ENCODE results near the gene ACTR1B.

DNA sequence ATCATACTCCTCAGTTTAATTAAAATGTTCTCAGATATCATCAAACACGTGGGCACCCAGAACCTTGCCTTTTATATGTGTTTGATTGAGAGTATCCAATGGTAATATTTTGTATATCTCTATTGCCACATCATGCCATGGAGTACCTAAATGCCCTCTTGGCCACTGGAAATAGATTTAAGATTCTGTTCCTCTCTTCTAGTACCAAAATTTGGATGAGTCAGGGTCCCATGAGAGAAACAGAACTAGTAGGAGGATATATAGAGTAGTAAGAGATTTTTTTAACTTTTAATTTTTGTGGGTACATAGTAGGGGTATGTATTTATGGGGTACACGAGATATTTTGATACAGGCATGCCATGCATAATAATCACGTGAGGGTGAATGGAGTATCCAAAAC lies 39.9 kb upstream of the ACTR1B start:
- TF ChIP-seq, protein P1, sequence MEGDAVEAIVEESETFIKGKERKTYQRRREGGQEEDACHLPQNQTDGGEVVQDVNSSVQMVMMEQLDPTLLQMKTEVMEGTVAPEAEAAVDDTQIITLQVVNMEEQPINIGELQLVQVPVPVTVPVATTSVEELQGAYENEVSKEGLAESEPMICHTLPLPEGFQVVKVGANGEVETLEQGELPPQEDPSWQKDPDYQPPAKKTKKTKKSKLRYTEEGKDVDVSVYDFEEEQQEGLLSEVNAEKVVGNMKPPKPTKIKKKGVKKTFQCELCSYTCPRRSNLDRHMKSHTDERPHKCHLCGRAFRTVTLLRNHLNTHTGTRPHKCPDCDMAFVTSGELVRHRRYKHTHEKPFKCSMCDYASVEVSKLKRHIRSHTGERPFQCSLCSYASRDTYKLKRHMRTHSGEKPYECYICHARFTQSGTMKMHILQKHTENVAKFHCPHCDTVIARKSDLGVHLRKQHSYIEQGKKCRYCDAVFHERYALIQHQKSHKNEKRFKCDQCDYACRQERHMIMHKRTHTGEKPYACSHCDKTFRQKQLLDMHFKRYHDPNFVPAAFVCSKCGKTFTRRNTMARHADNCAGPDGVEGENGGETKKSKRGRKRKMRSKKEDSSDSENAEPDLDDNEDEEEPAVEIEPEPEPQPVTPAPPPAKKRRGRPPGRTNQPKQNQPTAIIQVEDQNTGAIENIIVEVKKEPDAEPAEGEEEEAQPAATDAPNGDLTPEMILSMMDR (conservative IDR thresholded peaks at IDR 0.05; ENCODE audit: low read length), result no peak
- no peak for TF ChIP-seq EZH2phosphoT487 (IDR thresholded peaks at IDR 0.05; ENCODE audit: borderline replicate concordance, low read depth, low read length)

Measured in OCI-LY7 (cell line).